Non-pigmented ciliary epithelial cell (primary cell): ENCODE results near the gene NOP16.
"Not testable (repeated sequence)": the region's sequence is repeated elsewhere in the genome, so short reads cannot be mapped to it uniquely, and the experiment has no call there.

Source experiments
- DNase-seq: peaks from one replicate; pipeline ENCODE4 v3.0.0-alpha.2; 2010; ENCODE audit warnings: low read depth

NOP16 gene

DNA sequence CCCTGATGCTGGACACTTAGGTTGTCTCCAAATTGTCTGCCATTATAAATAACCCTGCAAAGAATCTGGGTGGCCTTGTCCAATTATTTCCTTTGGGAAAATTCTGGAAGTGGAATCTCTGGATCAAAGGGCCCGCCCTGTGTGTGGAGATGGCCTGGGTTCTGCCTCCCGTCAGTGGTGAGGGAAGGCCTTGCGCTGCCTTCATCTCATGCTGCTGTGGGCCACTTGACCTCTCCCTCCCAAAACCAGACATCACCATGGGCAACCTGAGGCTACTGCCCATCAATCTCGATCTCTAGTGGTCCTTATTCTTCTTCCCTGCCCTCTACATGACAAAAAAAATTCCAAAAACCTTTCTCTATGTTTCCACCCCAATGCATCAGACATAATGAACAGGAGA, 21.4 kb upstream of the NOP16 start:
- DNase-seq: no peak

DNA sequence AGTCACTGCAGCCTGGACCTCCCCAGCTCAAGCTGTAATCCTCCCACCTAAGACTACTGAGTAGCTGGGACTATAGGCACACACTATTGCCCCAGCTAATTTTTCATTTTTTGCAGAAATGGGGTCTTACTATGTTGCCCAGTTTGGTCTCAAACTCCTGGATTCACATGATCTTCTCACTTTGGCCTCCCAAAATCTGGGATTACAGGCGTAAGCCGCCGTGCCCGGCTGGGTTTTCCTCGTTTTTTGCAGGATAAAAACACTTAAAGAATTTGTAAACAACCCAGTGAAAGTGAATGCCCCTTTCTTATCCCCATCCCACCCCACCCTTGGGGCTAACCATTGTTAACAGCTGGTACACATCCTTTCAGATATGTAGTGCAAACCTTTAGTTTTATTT, 20.2 kb upstream of the NOP16 start:
- DNase-seq: no peak

DNA sequence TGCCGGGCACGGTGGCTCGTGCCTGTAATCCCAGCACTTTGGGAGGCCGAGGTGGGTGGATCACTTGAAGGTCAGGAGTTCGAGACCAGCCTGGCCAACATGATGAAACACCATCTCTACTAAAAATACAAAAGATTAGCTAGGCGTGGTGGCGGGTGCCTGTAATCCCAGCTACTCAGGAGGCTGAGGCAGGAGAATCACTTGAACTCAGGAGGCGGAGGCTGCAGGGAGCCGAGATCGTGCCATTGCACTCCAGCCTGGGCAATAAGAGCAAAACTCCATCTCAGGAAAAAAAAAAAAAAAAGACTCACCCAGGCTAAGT, 19.8 kb upstream of the NOP16 start:
- DNase-seq: not testable (repeated sequence)

DNA sequence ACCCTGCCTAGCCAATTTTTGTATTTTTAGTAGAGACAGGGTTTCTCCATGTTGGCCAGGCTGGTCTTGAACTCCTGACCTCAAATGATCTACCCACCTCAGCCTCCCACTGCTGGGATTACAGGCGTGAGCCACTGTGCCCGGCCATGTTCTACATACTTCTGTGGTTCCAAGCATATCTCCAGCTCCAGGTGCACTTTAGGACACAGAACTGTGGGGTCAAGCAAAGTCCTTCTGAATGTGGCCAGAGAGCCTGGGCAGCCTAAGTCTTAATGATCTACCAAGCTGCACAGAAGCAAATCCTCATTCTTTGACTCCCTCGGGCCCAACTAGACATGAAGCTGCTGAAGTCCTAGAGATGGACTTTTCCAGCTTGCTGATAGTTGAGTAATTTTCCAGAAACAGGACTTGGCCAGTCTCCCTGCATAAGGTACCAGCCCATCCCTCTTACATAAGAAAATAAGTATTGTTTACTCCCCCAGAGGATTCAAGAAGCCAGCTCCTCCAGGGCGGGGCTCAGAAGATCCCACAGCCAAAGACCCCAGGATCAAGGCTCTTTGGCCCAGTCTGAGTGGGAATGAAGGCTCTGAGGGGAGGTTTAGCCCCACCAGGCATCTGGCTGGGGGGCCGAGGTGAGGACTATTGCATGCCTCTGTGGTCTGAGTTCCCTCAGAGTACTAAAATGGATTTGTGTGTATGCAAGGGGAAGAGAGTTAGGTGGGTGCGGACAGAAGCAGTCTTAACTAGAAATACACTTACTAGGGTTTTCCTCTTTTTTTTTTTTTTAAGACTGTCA, 19.3 kb upstream of the NOP16 start:
- no peak for DNase-seq

DNA sequence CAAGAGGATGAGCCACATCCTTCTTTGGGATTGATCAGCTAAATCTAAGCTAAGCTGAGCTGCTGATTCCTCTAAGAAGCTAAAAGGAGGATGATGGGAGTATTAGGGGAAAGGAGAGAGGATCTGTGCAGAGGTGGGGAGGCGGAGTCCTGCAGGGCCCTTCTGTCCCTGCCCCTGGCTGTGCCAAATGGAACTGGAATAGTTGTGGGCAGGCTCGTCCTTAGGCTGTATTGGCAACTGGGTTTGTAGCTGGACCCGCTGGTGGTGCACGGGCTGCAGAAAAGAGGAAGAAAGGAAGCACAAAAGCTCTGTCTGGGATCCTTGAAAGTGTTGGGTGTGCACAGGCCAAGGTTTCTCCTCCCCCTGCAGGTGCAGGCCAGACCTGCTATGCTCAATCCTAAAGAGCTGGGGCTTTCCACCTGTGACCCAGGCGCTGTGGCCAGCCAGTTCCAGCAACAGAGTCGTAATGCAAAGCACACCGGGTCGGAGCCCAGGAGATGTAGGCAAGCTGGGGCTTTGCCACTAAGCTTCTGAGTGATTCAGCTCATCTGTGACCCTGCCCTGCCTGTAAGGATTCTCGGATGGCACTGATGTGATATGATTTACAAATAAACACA, 18.1 kb upstream of the NOP16 start:
- DNase-seq: no peak

DNA sequence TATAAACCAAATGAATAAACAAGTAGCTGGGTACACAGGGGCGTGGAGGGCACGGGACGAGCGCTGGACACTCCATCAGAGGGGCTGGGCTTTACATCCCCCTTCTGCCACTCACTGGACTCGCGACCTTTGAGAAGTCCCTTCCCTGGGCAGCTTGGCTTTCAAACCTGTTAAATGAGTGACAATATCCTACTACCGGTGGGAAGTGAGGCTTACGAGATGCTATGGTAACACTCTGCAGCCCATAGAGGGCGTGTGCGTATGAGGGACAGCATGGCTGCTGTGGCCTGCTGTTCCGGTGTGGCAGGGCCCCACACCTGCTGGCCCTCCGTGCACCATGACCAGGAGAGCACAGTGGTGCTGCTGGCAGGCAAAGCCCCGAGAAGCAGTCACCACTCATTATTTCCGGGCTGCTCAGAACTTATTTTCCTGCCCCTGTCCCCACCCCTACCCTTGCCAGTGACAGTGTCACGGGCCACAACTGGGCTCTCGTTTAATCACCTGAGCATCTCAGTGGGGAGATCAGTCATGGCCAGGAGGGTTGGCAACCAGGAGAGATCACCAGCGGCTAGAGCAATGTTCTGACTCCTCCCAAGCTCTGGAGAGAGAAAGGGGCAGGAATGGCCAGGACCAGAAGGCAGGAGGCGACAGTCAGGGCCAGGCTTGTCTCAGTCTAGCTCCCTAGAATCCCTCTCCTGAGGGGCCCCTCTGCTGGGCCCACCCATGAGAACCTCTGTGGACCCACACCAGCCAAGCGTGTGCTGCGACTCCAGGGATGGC, 17.4 kb upstream of the NOP16 start:
- DNase-seq: no peak

DNA sequence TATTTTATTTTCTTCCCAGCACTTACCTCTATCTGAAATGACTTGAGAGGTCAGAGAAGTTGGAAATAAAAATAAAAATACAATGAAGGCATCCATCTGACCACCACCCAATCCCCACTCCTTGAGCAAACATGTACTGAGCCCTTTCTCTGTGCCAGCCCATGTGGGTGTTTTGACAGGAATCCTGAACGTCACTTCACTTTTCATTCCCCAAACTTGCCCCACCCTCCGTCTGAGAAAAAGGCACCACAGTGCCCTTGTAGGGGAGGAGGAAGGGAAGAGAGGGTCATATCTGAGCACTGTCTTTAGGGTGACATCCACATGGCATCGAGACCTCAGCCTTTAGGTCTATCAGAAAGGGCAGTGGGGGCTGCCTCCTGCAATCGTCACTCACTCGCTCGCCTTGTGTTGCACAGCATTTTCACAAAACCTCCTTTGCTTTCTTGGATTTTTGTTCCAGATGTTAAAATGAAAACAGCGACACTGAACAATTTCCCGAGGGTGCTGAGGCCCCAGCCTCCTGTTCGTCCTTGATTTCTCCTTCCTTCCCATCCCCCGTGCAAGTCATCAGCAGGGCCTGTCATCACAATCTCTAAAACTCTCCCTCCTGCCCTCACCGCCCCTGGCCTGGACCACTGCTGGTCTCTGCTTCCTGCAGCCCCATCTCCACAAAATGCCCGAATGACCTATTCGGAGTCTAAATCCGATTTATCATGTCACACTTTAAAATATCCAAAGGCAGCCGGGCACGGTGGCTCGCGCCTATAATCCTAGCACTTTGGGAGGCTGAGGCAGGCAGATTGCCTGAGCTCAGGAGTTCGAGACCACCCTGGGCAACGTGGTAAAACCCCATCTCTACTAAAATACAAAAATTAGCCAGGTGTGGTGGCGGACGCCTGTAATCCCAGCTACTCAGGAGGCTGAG, 13.1 kb upstream of the NOP16 start:
- DNase-seq: no peak

DNA sequence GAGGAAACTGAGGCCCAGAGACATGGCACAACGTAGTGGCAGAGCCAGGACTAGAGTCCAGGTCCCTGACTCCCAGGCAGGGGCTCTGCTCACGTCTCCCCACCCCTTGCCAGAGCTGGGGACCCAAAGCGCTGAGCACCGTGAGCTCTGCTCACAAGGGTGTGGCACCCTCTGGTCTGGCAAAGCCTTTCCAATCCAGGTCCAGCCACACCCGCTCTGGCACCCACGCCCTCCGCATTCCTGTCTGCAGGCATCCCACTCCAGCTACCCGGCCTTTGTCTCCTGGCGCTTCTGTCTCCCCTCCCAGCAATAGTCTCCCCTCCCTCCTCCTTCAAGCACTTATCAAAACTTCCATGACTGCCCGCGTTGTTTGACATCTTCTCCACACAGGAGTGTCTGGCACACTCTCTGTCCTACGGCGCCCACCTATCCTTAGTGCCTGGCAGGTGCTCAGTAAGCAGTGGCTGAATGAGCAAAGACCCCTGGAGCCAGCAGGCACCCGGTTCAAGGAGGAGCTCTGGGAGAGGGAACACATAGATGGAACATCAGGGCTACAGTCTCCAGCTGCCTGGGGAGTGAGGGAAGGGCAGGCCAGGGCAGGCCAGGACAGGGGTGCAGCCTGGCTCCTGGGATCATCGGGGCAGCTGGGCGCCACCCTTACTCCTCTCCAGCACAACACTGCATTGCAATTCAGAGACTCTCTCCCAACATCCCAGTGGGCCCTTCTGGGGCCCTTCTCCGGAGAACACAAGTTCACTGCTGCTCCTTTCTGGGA, 12.2 kb upstream of the NOP16 start:
- no peak for DNase-seq

DNA sequence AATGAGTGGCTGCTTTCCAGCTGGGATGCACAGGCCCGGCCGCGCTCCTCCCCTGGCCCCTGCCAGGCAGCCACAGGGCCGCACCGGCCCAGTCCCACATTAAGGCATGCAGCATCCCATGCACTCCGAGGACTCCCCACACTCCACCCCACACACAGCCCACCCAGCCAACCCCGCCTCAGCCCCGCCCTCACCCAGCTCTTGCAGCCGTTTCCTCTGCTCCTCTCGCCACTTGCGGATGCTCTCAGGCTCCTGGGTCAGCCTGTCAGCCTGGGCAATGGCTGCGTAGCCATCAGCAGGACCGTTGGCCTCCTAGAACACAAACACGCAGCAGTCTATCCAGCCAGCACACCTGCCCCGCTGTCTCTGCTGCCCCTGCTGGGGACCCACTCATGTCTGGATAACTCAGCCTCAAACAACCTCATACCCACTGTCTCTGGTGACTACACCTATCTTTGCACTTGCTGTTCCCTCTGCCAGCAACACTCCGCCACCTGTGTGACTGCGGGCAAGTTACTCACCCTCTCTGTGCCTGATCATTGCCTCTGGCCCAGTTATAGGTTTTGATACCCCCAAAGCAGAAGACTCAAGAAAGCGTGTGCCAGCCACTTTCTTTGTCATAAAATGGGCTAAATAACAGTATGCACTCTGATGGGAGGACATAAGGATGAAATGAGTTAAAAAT, 9.5 kb upstream of the NOP16 start:
- no peak for DNase-seq

DNA sequence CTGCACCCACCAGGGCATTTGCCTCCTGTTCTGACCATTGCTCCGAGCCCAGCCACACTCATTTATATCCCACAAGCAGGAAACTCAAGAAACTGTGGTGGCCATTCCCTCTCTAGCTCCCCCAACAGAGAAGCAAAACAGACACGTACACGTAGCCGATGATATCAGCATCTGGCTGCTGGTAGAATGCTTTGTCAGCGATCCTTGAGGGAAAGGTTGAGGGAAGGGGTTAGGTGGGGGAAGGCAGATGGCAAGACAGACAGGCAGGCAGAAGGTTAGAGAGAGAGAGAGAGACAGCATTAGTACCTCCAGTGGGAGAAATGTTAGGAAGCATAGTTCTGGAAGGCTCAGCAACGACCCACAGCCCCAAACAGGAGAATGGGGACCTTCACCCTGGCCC, 7.9 kb upstream of the NOP16 start:
- no peak for DNase-seq

DNA sequence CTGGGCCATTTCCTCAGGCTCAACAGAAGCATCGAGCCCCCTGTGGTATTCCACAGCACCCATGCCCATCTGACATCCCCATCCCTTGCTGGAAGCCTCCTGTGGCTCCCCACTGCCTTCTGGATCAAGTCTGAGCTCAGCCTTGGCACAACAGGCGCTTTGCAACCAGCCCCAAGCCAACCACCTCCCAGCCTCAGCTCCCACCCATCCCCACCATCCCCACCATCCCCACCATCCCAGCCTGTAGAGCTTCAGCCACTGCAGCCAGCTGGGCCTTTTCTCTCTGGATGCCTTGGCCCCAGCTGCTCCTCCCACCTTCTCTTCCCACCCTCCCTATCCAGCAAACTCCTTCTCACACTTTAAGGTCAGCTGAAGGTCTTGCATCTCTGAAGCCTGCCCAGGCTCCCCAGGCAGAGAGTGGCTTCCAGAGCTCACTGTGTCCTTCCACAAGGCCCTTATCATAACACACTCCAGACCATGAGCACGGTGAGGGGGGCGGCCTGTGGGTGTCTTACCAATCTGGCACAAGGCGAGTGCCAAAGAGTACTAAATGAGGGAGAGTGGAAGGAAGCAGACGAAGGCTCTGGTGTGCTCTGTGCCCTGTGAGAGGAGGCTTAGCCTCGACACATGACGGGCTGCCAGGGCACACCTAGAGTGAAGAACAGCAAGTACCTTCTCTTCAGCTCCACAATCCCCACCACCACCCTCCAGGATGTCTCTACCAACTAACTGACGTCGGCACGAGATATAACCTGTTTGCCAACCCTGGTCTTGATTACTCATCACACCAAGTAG, 6.7 kb upstream of the NOP16 start:
- DNase-seq: no peak

DNA sequence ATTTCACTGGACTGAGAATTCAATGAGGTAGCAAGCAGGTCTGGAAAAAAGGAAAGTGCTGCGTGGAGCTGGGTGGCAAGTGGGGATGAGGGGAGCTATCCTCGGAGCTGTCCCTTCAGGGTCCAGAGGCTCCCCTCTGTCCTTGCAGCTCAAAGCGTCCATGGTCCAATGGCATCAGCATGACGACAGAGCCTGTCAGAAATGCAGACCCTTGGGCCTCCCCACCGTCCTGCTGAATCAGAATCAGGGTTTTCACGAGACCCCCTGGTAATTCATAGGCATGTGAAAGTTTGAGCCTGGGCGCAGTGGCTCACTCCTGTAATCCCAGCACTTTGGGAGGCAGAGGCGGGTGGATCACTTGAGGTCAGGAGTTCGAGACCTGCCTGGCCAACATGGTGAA, 5.7 kb upstream of the NOP16 start:
- no peak for DNase-seq

DNA sequence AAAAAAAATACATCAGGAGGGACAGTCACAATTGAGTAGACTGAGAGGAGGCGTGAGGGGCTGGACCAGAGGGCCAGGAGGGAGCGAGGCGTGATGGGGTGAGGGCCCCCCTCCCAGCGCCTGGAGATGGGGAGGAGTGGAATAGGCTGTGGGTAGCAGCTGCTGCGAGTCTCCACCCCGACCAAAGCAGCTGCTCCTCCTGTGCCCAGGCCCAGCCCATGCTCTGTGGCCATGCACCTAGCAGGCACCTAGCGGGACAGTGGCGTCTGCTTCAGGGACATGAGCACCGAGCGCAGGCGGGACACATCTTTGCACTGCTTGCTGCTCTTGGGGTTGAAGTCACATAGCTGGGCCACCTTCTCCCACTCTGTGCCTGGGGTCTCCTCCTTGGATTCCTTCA, 4.1 kb upstream of the NOP16 start:
- no peak for DNase-seq

DNA sequence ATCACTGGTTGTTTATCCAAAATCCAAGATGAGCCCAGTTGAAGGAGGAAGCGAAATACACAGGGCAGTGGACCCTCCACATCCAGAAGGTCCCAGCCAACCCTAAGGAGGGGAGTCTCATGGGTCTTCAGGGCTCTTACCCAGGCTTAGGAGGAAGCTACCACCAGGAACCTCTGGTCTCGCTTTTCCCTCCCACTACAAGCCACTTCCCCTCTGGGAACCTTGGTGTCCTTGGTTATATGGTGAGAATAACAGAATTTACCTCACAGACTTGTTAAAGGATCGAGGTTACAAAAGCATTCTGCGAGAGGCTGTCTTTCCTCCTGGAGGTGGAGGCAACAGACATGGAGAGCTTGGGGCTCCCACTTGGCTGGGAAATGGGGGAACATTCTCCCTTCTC, 3.6 kb upstream of the NOP16 start:
- DNase-seq: no peak

DNA sequence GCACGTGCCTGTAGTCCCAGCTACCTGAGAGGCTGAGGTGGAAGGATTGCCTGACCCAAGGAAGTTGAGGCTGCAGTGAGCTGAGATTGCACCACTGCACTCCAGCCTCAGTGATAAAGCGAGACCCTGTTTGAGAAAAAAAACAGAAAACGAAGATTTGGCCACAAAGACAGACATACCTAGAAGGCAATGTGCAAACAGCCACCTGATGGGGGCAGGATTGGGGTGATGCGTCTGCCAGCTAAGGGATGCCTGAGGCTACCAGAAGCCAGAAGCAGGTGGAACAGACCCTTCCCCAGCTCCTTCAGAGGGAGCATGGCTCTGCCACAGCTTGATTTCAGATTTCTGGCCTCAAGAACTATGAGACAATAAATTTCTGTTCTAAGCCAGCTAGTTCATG, 3.1 kb upstream of the NOP16 start:
- no peak for DNase-seq

DNA sequence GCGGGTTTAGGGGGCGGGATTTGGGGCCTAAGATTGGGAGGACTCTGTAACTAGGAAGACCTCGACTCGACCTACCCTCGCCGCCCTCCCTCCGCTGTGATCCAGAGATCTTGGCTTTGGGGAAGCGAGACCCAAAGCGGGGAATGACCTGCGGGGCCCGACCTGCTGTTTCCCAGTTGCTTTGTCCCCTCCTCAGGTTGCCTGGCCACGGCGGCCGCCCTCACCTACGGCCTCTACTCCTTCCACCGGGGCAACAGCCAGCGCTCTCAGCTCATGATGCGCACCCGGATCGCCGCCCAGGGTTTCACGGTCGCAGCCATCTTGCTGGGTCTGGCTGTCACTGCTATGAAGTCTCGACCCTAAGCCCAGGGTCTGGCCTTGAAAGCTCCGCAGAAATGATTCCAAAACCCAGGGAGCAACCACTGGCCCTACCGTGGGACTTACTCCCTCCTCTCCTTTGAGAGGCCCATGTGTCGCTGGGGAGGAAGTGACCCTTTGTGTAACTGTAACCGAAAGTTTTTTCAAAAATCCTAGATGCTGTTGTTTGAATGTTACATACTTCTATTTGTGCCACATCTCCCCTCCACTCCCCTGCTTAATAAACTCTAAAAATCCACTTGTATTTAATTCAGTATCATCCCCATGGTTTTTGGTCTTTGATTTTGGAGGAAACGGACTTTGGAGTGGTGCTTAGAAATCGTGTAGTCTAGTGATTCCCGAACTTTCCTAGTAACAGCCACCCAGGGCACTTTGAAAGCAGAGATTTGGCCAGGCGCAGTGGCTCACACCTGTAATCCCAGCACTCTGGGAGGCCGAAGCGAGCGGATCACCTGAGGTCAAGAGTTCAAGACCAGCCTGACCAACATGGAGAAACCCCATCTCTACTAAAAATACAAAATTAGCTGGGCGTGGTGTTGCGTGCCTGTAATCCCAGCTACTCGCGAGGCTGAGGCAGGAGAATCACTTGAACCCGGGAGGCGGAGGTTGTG, 1.0 kb upstream of the NOP16 start:
- DNase-seq: no peak

DNA sequence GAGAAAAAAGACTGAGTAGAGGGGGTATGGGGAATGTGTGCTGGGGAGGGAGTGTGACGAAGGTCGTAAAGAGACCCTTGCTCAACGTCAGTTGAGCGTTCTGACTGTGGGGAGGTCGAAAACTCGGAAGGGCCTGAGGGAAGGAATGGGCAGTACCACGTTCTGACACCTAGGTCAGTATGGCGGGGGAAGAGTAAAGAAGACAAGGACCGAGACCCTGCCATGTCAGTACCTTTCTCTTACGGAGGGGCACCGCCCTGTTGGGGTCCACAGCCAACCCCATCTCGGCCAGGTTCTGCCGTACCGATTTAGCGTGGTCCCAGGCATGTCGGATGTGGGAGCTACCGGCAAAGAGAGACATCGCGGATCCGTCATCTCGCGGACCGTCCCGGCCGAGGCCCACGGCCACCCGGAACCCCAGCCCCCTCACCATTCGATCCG, 375 bp downstream of the NOP16 start:
- DNase-seq: no peak

DNA sequence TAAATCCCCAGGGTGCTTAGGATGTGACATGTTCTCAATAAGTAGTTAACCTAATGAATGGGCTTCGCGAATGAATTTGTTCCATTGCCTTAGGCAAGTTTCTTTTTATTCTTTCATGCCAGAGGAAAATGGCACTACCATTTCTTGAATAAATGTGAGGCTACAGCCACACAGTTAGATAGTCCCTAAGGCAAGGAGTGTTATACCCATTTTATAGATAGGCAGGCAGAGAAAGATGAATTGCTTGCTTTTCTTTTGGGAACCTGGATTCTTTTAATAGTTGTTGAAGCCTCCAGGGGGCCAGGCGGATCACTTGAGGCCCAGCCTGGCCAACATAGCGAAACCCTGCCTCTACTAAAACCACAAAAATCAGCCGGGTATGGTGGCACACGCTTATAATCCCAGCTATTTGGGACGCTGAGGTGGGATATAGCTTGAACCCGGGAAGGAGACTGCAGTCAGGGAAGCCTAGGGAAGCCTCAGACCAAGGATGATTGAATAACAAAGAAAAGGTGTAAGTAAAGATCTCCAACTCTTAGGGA, 943 bp downstream of the NOP16 start:
- no peak for DNase-seq
